CD14-positive monocyte (primary cell): ENCODE data around the gene CAPZA1. TPM values are rescaled to one million over a fixed set of nuclear protein-coding genes. Genes with fewer than 3 reads are reported as not detected.

Source experiments
- DNase-seq, 3 donors: peaks; one replicate each; pipeline ENCODE4 v3.0.0-alpha.2; 2011 to 2022
- H2AFZ ChIP-seq: 2 replicates; pipeline ENCODE4 v1.6.0; 2012; ENCODE audit warnings: mild to moderate bottlenecking, low read depth, low read length, inconsistent platforms; ENCODE audit not compliant: insufficient read depth, poor library complexity, severe bottlenecking
- H3K27ac ChIP-seq, 2 donors: 1 replicate in 1 of 2; 2 replicates in 1 of 2; pipeline ENCODE4 v1.5.1; 2012 to 2013; ENCODE audit warnings: low read length in 2 of 2, control low read depth in 1 of 2, inconsistent platforms in 1 of 2, low read depth in 1 of 2, mild to moderate bottlenecking in 1 of 2
- H3K27me3 ChIP-seq, 2 donors: one replicate each; pipeline versions ENCODE4 v1.6.0 to v1.6.1; 2011 to 2013; ENCODE audit warnings: low read length in 2 of 2; ENCODE audit not compliant: control insufficient read depth in 2 of 2, insufficient read depth in 2 of 2
- H3K36me3 ChIP-seq, 2 donors: replicated peaks in 1 of 2; 1 replicate in 1 of 2; 2 replicates in 1 of 2; pipeline versions ENCODE4 v1.5.1 to v1.6.1; 2012 to 2013; ENCODE audit warnings: low read length in 2 of 2, control low read depth in 1 of 2, inconsistent platforms in 1 of 2, mild to moderate bottlenecking in 1 of 2; ENCODE audit not compliant: insufficient read depth in 2 of 2, control insufficient read depth in 1 of 2
- H3K4me1 ChIP-seq, 2 donors: 1 replicate in 1 of 2; 2 replicates in 1 of 2; pipeline versions ENCODE4 v1.5.1 to v1.6.1; 2012 to 2013; ENCODE audit warnings: low read length in 2 of 2, control low read depth in 1 of 2, inconsistent platforms in 1 of 2, mild to moderate bottlenecking in 1 of 2, moderate library complexity in 1 of 2; ENCODE audit not compliant: insufficient read depth in 2 of 2, control insufficient read depth in 1 of 2
- H3K4me2 ChIP-seq: replicated peaks from 2 replicates; pipeline ENCODE3; 2012; ENCODE audit warnings: low read length, moderate library complexity, mild to moderate bottlenecking; ENCODE audit not compliant: poor library complexity, severe bottlenecking; ENCODE audit errors: extremely low read depth
- H3K4me3 ChIP-seq, 3 experiments: fragments of 200-600 bp in 1 of 3; sonication (generic) in 1 of 3; replicated peaks in 1 of 3; 1 replicate in 2 of 3; 2 replicates in 1 of 3; pipeline ENCODE4 v1.5.1; 2011 to 2013; ENCODE audit warnings: low read length in 3 of 3, mild to moderate bottlenecking in 3 of 3, control low read depth in 2 of 3, low read depth in 2 of 3, inconsistent platforms in 1 of 3, moderate library complexity in 1 of 3
- H3K79me2 ChIP-seq: 2 replicates; pipeline ENCODE4 v1.6.0; 2012; ENCODE audit warnings: mild to moderate bottlenecking, control low read depth, inconsistent platforms, low read length, moderate library complexity; ENCODE audit not compliant: insufficient read depth
- H3K9ac ChIP-seq: 2 replicates; pipeline ENCODE4 v1.6.0; 2017; ENCODE audit warnings: low read length, mild to moderate bottlenecking; ENCODE audit not compliant: insufficient read depth, poor library complexity, severe bottlenecking
- H3K9me3 ChIP-seq, 2 donors: replicated peaks in 1 of 2; 1 replicate in 1 of 2; 2 replicates in 1 of 2; pipeline versions ENCODE4 v1.5.1 to v1.6.1; 2012 to 2013; ENCODE audit warnings: low read length in 2 of 2, control low read depth in 1 of 2; ENCODE audit not compliant: control insufficient read depth in 1 of 2, insufficient read depth in 1 of 2
- H4K20me1 ChIP-seq: 2 replicates; pipeline ENCODE4 v1.6.0; 2012; ENCODE audit warnings: mild to moderate bottlenecking, low read length, control low read depth, moderate library complexity; ENCODE audit not compliant: insufficient read depth
- H3K27ac Mint-ChIP-seq, 7 donors: one replicate each; pipeline ENCODE4 v1.8.0; 2020; ENCODE audit warnings: mild to moderate bottlenecking in 7 of 7, mixed read lengths in 7 of 7, moderate library complexity in 6 of 7, inconsistent platforms in 2 of 7
- H3K27me3 Mint-ChIP-seq, 3 donors: one replicate each; pipeline ENCODE4 v1.8.0; 2021 to 2022; ENCODE audit warnings: low read depth in 3 of 3, mild to moderate bottlenecking in 3 of 3, mixed read lengths in 3 of 3, moderate library complexity in 3 of 3, inconsistent platforms in 1 of 3
- H3K36me3 Mint-ChIP-seq, 2 donors: one replicate each; pipeline ENCODE4 v1.8.0; 2020; ENCODE audit warnings: mixed read lengths in 2 of 2, inconsistent platforms in 1 of 2, mild to moderate bottlenecking in 1 of 2
- H3K4me1 Mint-ChIP-seq: one replicate; pipeline ENCODE4 v1.8.0; 2020; ENCODE audit warnings: mild to moderate bottlenecking, mixed read lengths
- H3K4me3 Mint-ChIP-seq, 2 donors: one replicate each; pipeline ENCODE4 v1.8.0; 2020; ENCODE audit warnings: mild to moderate bottlenecking in 2 of 2, mixed read lengths in 2 of 2, moderate library complexity in 1 of 2
- H3K9me3 Mint-ChIP-seq, 7 donors: one replicate each; pipeline ENCODE4 v1.8.0; 2020 to 2022; ENCODE audit warnings: mixed read lengths in 7 of 7, mild to moderate bottlenecking in 6 of 7, moderate library complexity in 6 of 7, inconsistent platforms in 2 of 7
- WGBS: methylation state at CpG from one replicate; pipeline ENCODE4 v1.1.5; 2013; ENCODE audit warnings: missing lambda C conversion rate; ENCODE audit not compliant: insufficient coverage; 5-methylcytosine and 5-hydroxymethylcytosine counted together
- intact Hi-C, 2 donors: fragments of 100-400 bp; cut with micrococcal nuclease; formaldehyde crosslinking; loops; one replicate each; pipeline versions ENCODE4 v1.15.0 to v1.15.1; 2023
- polyA plus RNA-seq, 3 donors: library from polyadenylated mRNA; depleted of rRNA in 1 of 3; unstranded in 2 of 3; stranded (reverse) in 1 of 3; fragments of 300-500 nt in 2 of 3; fragments of >200 nt in 1 of 3; fragmentation: Illumina TruSeq in 2 of 3; gene quantifications; 1 replicate in 2 of 3; 2 replicates in 1 of 3; pipeline ENCODE4 v1.2.3, GENCODE V29; 2012 to 2021
- TF ChIP-seq, protein P1 (sequence below): fragments of 200-600 bp; IDR thresholded peaks from one replicate; pipeline ENCODE4 v1.8.0; 2022; ENCODE audit warnings: antibody characterized with exemption, mild to moderate bottlenecking

CAPZA1 gene
- polyA plus RNA-seq, 3 donors: 93.4 to 357 (median 339) TPM

DNA sequence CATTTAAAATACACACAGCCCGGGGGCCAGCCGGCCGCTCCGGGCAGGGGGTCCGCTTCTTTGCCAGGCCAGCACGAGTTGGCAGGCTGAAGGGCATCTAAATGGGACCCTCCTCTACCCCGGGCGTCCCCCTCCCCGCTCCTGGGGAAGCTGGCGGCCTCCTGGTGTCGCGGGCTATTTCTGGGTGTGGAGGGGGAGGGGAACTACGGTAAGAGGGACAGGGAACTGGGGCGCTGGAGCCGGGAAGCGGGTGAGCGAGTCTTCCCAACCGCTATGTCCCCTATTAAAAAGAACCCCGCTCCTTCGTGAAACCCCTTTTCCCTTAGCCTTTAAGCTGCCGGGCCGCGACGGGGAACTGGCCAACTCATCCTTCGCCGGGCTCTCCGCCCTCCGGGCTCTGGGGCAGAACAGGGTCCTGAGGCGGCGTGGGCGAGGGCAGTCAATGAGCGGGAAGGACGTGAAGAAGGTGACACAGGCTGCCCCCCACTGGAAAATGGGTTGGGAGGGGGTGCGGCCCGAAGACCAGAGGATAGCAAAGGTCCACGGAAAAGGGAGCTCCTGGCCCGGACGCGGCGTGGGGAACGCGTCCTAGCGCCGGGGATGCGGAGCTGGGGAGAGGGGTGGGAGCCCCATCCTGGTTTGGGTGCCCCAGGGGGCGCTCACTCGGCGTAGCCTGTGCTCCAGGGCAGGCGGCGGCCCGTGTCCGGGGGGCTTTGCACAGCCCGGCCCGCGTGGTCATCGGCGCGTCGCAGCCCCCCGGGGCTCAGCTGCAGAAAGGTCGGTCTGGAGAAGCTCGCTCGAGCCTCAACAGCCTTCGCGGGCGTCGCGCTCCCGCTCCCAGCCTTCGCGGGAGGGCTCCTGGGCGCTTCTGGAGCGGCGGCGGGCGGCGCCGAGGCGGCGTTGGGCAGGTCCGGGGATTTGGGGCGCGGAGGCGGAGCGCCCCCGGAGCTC, 95.0 kb downstream of the CAPZA1 start:
- intact Hi-C loops: loop anchor here (5.0 to 10.0 kb wide), 6 partner anchors 93 to 1570 kb away; partner anchors contain the start of genes LRIG2 (in 1 of the 2) and SLC16A1 (in 1 of the 2)
- H3K79me2 ChIP-seq: no peaks in the 10 kb centered on the region
- H3K9me3 ChIP-seq: no peaks in the 10 kb centered on the region
- Mint-ChIP-seq H3K4me1 (peaks cover 28% of the 10 kb centered on the region), H3K36me3 (peaks cover 0 to 1% of the 10 kb centered on the region in 2 donors), H3K9me3 (no peaks in the 10 kb centered on the region), H3K4me3 (peak overlapping the region; percentile 89 to 94), H3K27me3 (peaks cover 25 to 52% (median 33%) of the 10 kb centered on the region in 3 donors), H3K27ac (peak overlapping the region in 3 of 7 donors; percentile 40 to 73 (median 68))
- H4K20me1 ChIP-seq: no peaks in the 10 kb centered on the region
- TF ChIP-seq, protein P1, sequence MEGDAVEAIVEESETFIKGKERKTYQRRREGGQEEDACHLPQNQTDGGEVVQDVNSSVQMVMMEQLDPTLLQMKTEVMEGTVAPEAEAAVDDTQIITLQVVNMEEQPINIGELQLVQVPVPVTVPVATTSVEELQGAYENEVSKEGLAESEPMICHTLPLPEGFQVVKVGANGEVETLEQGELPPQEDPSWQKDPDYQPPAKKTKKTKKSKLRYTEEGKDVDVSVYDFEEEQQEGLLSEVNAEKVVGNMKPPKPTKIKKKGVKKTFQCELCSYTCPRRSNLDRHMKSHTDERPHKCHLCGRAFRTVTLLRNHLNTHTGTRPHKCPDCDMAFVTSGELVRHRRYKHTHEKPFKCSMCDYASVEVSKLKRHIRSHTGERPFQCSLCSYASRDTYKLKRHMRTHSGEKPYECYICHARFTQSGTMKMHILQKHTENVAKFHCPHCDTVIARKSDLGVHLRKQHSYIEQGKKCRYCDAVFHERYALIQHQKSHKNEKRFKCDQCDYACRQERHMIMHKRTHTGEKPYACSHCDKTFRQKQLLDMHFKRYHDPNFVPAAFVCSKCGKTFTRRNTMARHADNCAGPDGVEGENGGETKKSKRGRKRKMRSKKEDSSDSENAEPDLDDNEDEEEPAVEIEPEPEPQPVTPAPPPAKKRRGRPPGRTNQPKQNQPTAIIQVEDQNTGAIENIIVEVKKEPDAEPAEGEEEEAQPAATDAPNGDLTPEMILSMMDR: no peak
- H3K4me3 ChIP-seq: peak overlapping the region; percentile 16 to 76 (median 44)
- peak overlapping the region; percentile 62 for H2AFZ ChIP-seq
- whole genome bisulfite sequencing: under 1% methylated on average over 79 of the region's 86 CpGs
- no peak overlapping the region for H3K27ac ChIP-seq
- peak overlapping the region; percentile 19 for H3K9ac ChIP-seq
- H3K4me1 ChIP-seq: peaks cover 32 to 38% of the 10 kb centered on the region in 2 donors
- DNase-seq: peak in 2 of 3 donors; percentile 26 to 34
- peak overlapping the region; percentile 86 for H3K4me2 ChIP-seq
- no peaks in the 10 kb centered on the region for H3K36me3 ChIP-seq
- peaks cover 0 to 14% of the 10 kb centered on the region in 2 donors for H3K27me3 ChIP-seq

DNA sequence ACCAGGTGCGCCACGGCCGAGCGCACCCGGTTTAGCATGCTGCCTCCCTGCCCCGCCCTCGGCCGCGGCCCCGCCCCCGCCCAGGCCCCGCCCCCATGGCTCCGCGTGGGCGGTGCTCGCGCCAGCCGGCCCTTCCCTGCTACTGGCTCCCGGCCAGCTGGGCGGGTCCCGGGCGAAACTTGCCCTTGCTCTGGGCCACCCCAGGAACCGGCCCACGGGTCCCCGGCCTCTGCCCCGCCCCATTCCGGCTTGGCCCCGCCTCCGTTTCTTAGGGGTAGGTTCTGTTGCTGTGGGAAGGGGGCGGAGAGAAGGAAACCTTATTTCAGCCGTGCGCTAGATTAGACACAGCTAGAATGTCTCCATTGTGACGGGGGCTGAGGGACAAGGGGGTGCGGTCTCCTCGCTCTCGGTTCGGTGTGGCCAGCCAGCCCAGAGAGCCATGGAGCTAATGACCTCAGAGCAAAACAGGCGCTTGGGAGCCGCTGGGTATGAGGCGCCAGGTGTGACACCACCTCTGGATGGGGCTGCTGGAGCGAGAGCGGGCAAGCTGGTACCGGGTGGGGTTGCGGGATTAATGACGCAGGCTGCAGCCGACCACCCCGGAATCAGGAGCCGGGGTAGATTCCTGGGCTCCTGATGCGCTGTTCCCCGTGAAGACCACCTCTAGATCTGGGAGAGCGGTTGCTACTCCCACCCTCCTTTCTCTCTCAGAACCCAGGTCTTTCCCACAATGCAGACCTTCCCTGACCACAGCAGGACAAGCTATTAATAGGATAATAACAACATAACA, 95.8 kb downstream of the CAPZA1 start, which contains the start of gene PPM1J:
Gene PPM1J (minus strand): TSS at position 69 of the 790 bp plus-strand sequence. CDS start 31 bp downstream, at position 38.
- Histone ChIP-seq H3K4me1 (peaks cover 32 to 38% of the 10 kb centered on the region in 2 donors), H3K27me3 (peaks cover 0 to 14% of the 10 kb centered on the region in 2 donors), H3K4me3 (peak within 1 kb of the TSS; percentile 46 to 76 (median 57)), H3K79me2 (no peaks in the 10 kb centered on the region), H2AFZ (peak within 1 kb of the TSS; percentile 67), H3K9me3 (no peaks in the 10 kb centered on the region), H4K20me1 (no peaks in the 10 kb centered on the region), H3K36me3 (no peaks in the 10 kb centered on the region), H3K27ac (no peak within 1 kb of the TSS), H3K9ac (peak within 1 kb of the TSS; percentile 19), H3K4me2 (peak within 1 kb of the TSS; percentile 86)
- DNase-seq: peak; percentile 90 to 95 (median 92)
- Mint-ChIP-seq H3K36me3 (peaks cover 0 to 1% of the 10 kb centered on the region in 2 donors), H3K4me1 (peaks cover 28% of the 10 kb centered on the region), H3K4me3 (peak within 1 kb of the TSS; percentile 89 to 94), H3K9me3 (no peaks in the 10 kb centered on the region), H3K27me3 (peaks cover 26 to 46% (median 32%) of the 10 kb centered on the region in 3 donors), H3K27ac (peak within 1 kb of the TSS in 6 of 7 donors; percentile 40 to 80 (median 70))
- intact Hi-C loops: loop anchor here (2.0 to 10.0 kb wide), 6 partner anchors 89 to 1569 kb away; partner anchors contain the start of genes LRIG2 (in 1 of the 2) and SLC16A1 (in 1 of the 2)
- TF ChIP-seq, protein P1: no peak
- WGBS: under 1% methylated on average over 44 of the region's 51 CpGs
